NT2/D1 (cell line): ENCODE measurements around the gene INPP5K.

ENCODE experiments used
- DNase-seq: peaks from one replicate; pipeline ENCODE4 v3.0.0-alpha.2; 2011; ENCODE audit warnings: low read depth, low spot score
- H3K27me3 ChIP-seq: 2 replicates; pipeline ENCODE4 v1.6.0; 2011; ENCODE audit warnings: mild to moderate bottlenecking; ENCODE audit not compliant: insufficient read length, insufficient read depth
- H3K36me3 ChIP-seq: 2 replicates; pipeline ENCODE4 v1.6.1; 2011; ENCODE audit warnings: mild to moderate bottlenecking, low read length, mixed read lengths; ENCODE audit not compliant: insufficient read depth, insufficient read length
- H3K4me1 ChIP-seq: 2 replicates; pipeline ENCODE4 v1.5.1; 2011; ENCODE audit not compliant: insufficient read depth, insufficient read length
- H3K4me3 ChIP-seq: 2 replicates; pipeline ENCODE4 v1.5.1; 2011; ENCODE audit warnings: low read depth; ENCODE audit not compliant: insufficient read length
- H3K9ac ChIP-seq: 2 replicates; pipeline ENCODE4 v1.6.0; 2011; ENCODE audit warnings: low read depth; ENCODE audit not compliant: insufficient read length
- H3K9me3 ChIP-seq: 2 replicates; pipeline ENCODE4 v1.5.1; 2011; ENCODE audit warnings: mild to moderate bottlenecking, low read length; ENCODE audit not compliant: insufficient read depth
- SUZ12 ChIP-seq: IDR thresholded peaks from 2 replicates; pipeline ENCODE4 v1.6.1; 2011; ENCODE audit not compliant: insufficient read length, insufficient read depth; ENCODE audit errors: extremely low read depth
- YY1 ChIP-seq: IDR thresholded peaks from 2 replicates; pipeline ENCODE4 v1.6.1; 2011; ENCODE audit not compliant: insufficient read length, insufficient read depth
- ZNF274 ChIP-seq: IDR thresholded peaks from 2 replicates; pipeline ENCODE4 v1.6.1; 2011; ENCODE audit warnings: mild to moderate bottlenecking, low read depth, low read length

Gene INPP5K

GRCh38 chr17:1467258-1467657 lies 49.2 kb downstream of the INPP5K start:
- H3K4me3 ChIP-seq: no peak overlapping the region
- no peak for TF ChIP-seq ZNF274
- TF ChIP-seq YY1: no peak
- TF ChIP-seq SUZ12: no peak
- peaks cover 80% of the 10 kb centered on the region for H3K36me3 ChIP-seq
- DNase-seq: no peak
- no peak overlapping the region for H3K9ac ChIP-seq
- no peaks in the 10 kb centered on the region for H3K9me3 ChIP-seq
- H3K4me1 ChIP-seq: peaks cover 11% of the 10 kb centered on the region
- H3K27me3 ChIP-seq: no peaks in the 10 kb centered on the region

- Histone ChIP-seq H3K9me3 (no peaks in the 10 kb centered on the region), H3K4me3 (no peak overlapping the region), H3K27me3 (no peaks in the 10 kb centered on the region), H3K4me1 (peaks cover 10% of the 10 kb centered on the region), H3K36me3 (peaks cover 68% of the 10 kb centered on the region), H3K9ac (no peak overlapping the region)
- TF ChIP-seq ZNF274 (no peak), SUZ12 (no peak), YY1 (no peak)
- DNase-seq: no peak
Observed at GRCh38 chr17:1464186-1464585, 52.2 kb downstream of the INPP5K start.

GRCh38 chr17:1462164-1463112 lies 54.0 kb downstream of the INPP5K start:
- TF ChIP-seq ZNF274 (no peak), SUZ12 (no peak), YY1 (no peak)
- H3K27me3 ChIP-seq: no peaks in the 10 kb centered on the region
- no peaks in the 10 kb centered on the region for H3K9me3 ChIP-seq
- no peak overlapping the region for H3K9ac ChIP-seq
- peaks cover 52% of the 10 kb centered on the region for H3K36me3 ChIP-seq
- H3K4me3 ChIP-seq: no peak overlapping the region
- DNase-seq: no peak
- H3K4me1 ChIP-seq: no peaks in the 10 kb centered on the region

DNA sequence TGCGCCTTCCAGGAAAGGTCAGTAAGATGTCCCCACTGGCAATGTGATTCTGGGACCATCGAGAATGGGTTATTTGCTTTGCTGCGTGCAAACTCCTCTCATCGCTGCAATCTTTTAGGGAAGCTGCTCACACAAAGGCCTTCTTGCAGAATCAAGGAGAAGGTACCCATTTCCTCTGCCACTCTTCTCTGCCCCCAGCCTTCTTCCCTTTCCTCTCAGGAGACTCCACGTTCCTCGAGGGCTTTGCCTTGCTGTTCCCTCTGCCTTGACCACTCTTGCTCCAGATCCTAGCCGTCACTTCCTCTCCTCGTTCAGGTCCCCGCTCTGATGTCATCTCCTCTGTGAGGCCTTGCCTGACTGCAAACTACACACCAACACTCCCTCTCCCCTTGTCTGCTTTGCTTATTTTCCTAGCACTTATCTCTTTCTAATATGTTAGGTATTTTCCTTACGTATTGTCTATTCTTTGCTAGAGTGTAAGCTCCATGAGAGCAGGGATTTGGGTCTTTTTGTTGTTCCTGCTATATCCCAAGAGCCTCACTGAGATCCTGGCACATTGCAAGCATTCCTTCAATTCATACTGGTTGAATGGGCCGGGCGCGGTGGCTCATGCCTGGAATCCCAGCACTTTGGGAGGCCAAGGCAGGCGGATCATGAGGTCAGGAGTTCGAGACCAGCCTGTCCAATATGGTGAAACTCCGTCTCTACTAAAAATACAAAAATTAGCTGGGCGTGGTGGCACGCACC lies 55.0 kb downstream of the INPP5K start:
- H3K9me3 ChIP-seq: no peaks in the 10 kb centered on the region
- H3K4me3 ChIP-seq: no peak overlapping the region
- no peaks in the 10 kb centered on the region for H3K27me3 ChIP-seq
- TF ChIP-seq ZNF274: no peak
- no peak for TF ChIP-seq YY1
- no peak for TF ChIP-seq SUZ12
- no peaks in the 10 kb centered on the region for H3K4me1 ChIP-seq
- DNase-seq: no peak
- peaks cover 44% of the 10 kb centered on the region for H3K36me3 ChIP-seq
- H3K9ac ChIP-seq: no peak overlapping the region

DNA sequence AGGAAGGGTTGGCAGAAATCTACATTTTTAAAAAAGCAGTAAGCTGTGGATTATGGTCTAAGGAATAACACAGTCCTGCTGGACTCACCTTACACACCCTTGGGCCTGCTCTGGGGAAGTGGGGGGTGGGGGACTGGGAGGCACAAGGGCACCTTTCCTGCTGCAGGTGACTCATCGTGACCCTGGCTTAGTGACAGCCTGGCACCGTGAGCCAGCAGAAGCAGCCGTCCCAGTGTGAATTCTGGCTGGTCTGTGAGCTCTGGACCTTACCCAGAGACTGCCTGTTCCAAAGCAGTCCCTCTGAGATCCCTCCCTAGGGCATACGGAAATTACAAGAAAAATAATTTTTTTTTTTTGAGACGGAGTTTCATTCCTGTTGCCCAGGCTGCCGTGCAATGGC lies 56.2 kb downstream of the INPP5K start:
- peaks cover 33% of the 10 kb centered on the region for H3K36me3 ChIP-seq
- H3K27me3 ChIP-seq: no peaks in the 10 kb centered on the region
- DNase-seq: no peak
- H3K9me3 ChIP-seq: no peaks in the 10 kb centered on the region
- no peak for TF ChIP-seq YY1
- TF ChIP-seq ZNF274: no peak
- TF ChIP-seq SUZ12: no peak
- H3K9ac ChIP-seq: no peak overlapping the region
- H3K4me3 ChIP-seq: no peak overlapping the region
- H3K4me1 ChIP-seq: no peaks in the 10 kb centered on the region

- TF ChIP-seq ZNF274 (no peak), YY1 (peak; percentile 94), SUZ12 (no peak)
- Histone ChIP-seq H3K9ac (peak within 1 kb of the TSS; percentile 98), H3K27me3 (no peaks in the 10 kb centered on the region), H3K9me3 (no peaks in the 10 kb centered on the region), H3K36me3 (peaks cover 26% of the 10 kb centered on the region), H3K4me1 (no peaks in the 10 kb centered on the region), H3K4me3 (peak within 1 kb of the TSS; percentile 88)
- peak; percentile 84 for DNase-seq
Observed at GRCh38 chr17:1455797-1456599, 60.4 kb downstream of the INPP5K start, which contains the start of gene CRK. Gene CRK (minus strand): TSS chr17:1456232. CDS start chr17:1456117, 115 bp downstream.
